GM12878 (cell line): ENCODE data around the gene PRR7. TPM values are rescaled to one million over a fixed set of nuclear protein-coding genes. Genes with fewer than 3 reads are reported as not detected.

Source experiments
- BACH1 ChIP-seq: fragments of 450-650 bp; IDR thresholded peaks from 2 replicates; pipeline ENCODE4 v1.6.1; 2017; ENCODE audit warnings: mild to moderate bottlenecking, borderline replicate concordance
- CREB1 ChIP-seq: IDR thresholded peaks from 2 replicates; pipeline ENCODE4 v1.6.1; 2012; ENCODE audit warnings: low read depth, mild to moderate bottlenecking, inconsistent platforms
- CTCF ChIP-seq, 3 experiments: IDR thresholded peaks in 2 of 3; conservative IDR thresholded peaks in 1 of 3; 2 replicates each; pipeline ENCODE4 v1.5.1; 2011; ENCODE audit warnings: low read depth in 3 of 3, low read length in 3 of 3, mild to moderate bottlenecking in 3 of 3, control low read depth in 2 of 3, moderate library complexity in 2 of 3, inconsistent platforms in 1 of 3, mixed read lengths in 1 of 3; ENCODE audit not compliant: control insufficient read depth in 2 of 3, insufficient read depth in 1 of 3; ENCODE audit errors: extremely low read depth in 1 of 3
- EZH2 ChIP-seq: IDR thresholded peaks from 2 replicates; pipeline ENCODE4 v1.6.1; 2012; ENCODE audit warnings: low read depth, mild to moderate bottlenecking, control low read depth, inconsistent platforms, low read length, borderline replicate concordance; ENCODE audit not compliant: control insufficient read depth
- FOXK2 ChIP-seq: fragments of 450-650 bp; IDR thresholded peaks from 2 replicates; pipeline ENCODE4 v1.6.1; 2017; ENCODE audit warnings: mild to moderate bottlenecking, moderate library complexity
- HDAC6 ChIP-seq: fragments of 200-600 bp; sonication (generic); IDR thresholded peaks from one replicate; pipeline ENCODE4 v1.8.0; 2017; ENCODE audit warnings: antibody characterized with exemption; ENCODE audit not compliant: unreplicated experiment
- HSF1 ChIP-seq: fragments of 150-350 bp; IDR thresholded peaks from 2 replicates; pipeline ENCODE4 v1.6.1; 2014; ENCODE audit warnings: mild to moderate bottlenecking, low read depth, low read length
- IKZF2 ChIP-seq, 2 experiments: fragments of 450-650 bp; IDR thresholded peaks; 2 replicates each; pipeline ENCODE4 v1.6.1; 2017; ENCODE audit warnings: mild to moderate bottlenecking in 2 of 2, moderate library complexity in 2 of 2
- IRF4 ChIP-seq: IDR thresholded peaks from 2 replicates; pipeline ENCODE4 v1.6.1; 2011; ENCODE audit warnings: low read depth, low read length
- JUNB ChIP-seq: IDR thresholded peaks from 2 replicates; pipeline ENCODE4 v1.6.1; 2016; ENCODE audit warnings: antibody characterized with exemption, mild to moderate bottlenecking
- NFYA ChIP-seq: IDR thresholded peaks from 2 replicates; pipeline ENCODE4 v1.6.1; 2011; ENCODE audit warnings: low read depth, mild to moderate bottlenecking, low read length, improper control_type of control experiment, borderline replicate concordance
- PBX3 ChIP-seq: IDR thresholded peaks from 2 replicates; pipeline ENCODE4 v1.6.1; 2011; ENCODE audit warnings: mild to moderate bottlenecking, low read depth, low read length, moderate library complexity; ENCODE audit not compliant: insufficient replicate concordance
- PML ChIP-seq: IDR thresholded peaks from 2 replicates; pipeline ENCODE4 v1.6.1; 2012; ENCODE audit warnings: low read length, inconsistent platforms
- RAD21 ChIP-seq: IDR thresholded peaks from 2 replicates; pipeline ENCODE4 v1.6.1; 2011; ENCODE audit warnings: mild to moderate bottlenecking, low read depth, low read length, moderate library complexity; ENCODE audit not compliant: insufficient read depth
- RAD51 ChIP-seq: fragments of 450-650 bp; IDR thresholded peaks from 2 replicates; pipeline ENCODE4 v1.6.1; 2016; ENCODE audit warnings: moderate library complexity, mild to moderate bottlenecking, inconsistent platforms
- SKIL ChIP-seq: fragments of 450-650 bp; IDR thresholded peaks from 2 replicates; pipeline ENCODE4 v1.6.1; 2017; ENCODE audit warnings: mild to moderate bottlenecking, low read depth, inconsistent platforms; ENCODE audit not compliant: poor library complexity, severe bottlenecking
- SREBF2 ChIP-seq: IDR thresholded peaks from 2 replicates; pipeline ENCODE4 v1.6.1; 2012; ENCODE audit warnings: mild to moderate bottlenecking, low read length
- ZBTB11 ChIP-seq: fragments of 450-650 bp; formaldehyde crosslinking; IDR thresholded peaks from 2 replicates; pipeline ENCODE4 v1.5.0; 2022; ENCODE audit warnings: mild to moderate bottlenecking, missing genetic modification characterization
- polyA plus RNA-seq, 11 experiments: library from polyadenylated mRNA; depleted of rRNA in 4 of 11; unstranded in 6 of 11; stranded (reverse) in 5 of 11; fragments of >200 nt; fragmentation: Nextera tagmentation in 4 of 11; fragmentation: Illumina TruSeq in 1 of 11; extraction: Ambion mirVana in 4 of 11; extraction: Trizol in 1 of 11; gene quantifications; 1 replicate in 1 of 11; 2 replicates in 10 of 11; pipeline versions ENCODE4 v1.2.1 to v1.2.3, GENCODE V29; 2011 to 2016; ENCODE audit warnings: inconsistent platforms in 2 of 11, missing spikeins in 2 of 11, low read depth in 1 of 11
- total RNA-seq, 4 experiments: library from RNA; depleted of rRNA in 3 of 4; stranded (reverse); fragments of >200 nt in 3 of 4; fragmentation: Illumina TruSeq in 1 of 4; extraction: Trizol in 1 of 4; gene quantifications; 2 replicates each; pipeline versions ENCODE4 v1.2.1 to v1.2.3, GENCODE V29; 2013 to 2021

The PRR7 gene
- total and polyA plus RNA-seq, 10 of the 15 experiments (the other 5 are each of a cell fraction or from before 2014, with no cell fraction given), result 0.09 to 18.8 (median 4.6) TPM; not detected in 2

- TF ChIP-seq EZH2 (no peak), NFYA (no peak), RAD51 (no peak), IRF4 (0 out of 2 replicates have a peak, but pooled peaks have one; percentile 40), JUNB (no peak), SKIL (no peak), IKZF2 (IDR thresholded peaks at IDR 0.05) (peak; percentile 76 to 79; a peak in 3 of 4 replicates), CTCF (IDR thresholded peaks at IDR 0.05 in 2 of 3, conservative IDR thresholded peaks at IDR 0.05 in 1 of 3; ENCODE audit: control insufficient read depth in 2 of 3, extremely low read depth in 1 of 3, insufficient read depth in 1 of 3, low read depth in 3 of 3, low read length in 3 of 3) (no peak), FOXK2 (no peak), HDAC6 (no peak), PBX3 (no peak), CREB1 (no peak), SREBF2 (no peak), HSF1 (no peak), RAD21 (no peak), ZBTB11 (CRISPR knock-in tag) (no peak), BACH1 (no peak), PML (no peak)
Measured at GRCh38 chr5:177429248-177430040, 17.2 kb upstream of the PRR7 start (continued).
